Measurements from ENCODE around the gene PRKD2.
A peak's percentile ranks its signal among the peaks of the same experiment; 100 is the strongest.

The PRKD2 gene

DNA sequence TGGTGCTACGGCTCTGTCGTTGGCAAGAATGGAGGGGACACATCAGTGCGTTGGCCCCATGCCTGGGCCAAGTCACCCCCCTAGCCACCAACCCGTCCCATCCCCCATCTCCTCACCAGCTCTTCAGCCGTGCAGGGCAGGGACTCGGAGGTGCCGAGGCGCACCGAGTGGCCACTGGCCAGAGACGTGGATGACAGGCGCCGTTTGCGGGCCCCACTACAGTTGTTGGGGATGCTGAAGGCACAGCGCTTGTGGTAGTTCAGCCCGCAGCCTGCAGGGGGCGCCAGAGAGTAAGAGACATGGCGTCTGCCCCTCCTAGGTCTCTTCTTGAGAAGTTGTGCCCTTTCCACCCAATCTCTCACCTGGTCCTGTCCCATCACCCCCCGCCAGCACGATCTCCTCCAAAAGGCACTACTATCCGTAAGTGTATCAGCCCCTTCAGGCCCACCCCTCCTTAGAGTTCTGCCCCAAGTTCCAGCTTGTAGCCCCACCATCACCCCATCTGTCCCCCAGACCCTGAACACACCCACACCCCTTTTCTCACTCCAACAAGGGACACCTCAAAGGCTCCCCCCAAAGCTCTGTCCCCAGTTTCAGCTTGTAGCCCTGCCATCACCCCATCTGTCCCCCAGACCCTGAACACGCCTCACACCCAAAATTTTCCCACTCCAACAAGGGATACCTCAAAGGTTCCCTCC is 12.4 kb downstream of the PRKD2 start:
- no peak for DNase-seq (ENCODE audit: low read depth)

DNA sequence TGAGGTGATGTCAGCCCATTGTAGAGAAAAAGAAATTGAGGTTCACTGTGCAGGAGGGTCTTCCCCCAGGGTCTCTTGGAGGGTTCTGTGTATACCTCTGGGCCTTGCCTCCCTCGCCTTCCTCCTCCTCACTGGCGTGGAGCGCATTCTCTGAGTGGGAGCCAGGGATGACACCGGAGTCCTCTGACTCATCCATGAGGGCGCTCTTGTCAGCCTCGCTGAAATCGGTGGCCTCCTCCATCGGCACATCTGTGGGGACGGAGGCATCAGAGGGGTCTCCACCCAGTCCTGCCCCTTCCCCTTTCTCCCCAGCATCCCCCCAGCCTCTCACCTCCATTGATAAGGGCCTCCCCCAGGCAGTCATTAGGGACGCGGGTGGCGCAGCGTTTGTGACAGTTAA is 16.2 kb downstream of the PRKD2 start:
- DNase-seq (ENCODE audit: low read depth), result no peak

DNA sequence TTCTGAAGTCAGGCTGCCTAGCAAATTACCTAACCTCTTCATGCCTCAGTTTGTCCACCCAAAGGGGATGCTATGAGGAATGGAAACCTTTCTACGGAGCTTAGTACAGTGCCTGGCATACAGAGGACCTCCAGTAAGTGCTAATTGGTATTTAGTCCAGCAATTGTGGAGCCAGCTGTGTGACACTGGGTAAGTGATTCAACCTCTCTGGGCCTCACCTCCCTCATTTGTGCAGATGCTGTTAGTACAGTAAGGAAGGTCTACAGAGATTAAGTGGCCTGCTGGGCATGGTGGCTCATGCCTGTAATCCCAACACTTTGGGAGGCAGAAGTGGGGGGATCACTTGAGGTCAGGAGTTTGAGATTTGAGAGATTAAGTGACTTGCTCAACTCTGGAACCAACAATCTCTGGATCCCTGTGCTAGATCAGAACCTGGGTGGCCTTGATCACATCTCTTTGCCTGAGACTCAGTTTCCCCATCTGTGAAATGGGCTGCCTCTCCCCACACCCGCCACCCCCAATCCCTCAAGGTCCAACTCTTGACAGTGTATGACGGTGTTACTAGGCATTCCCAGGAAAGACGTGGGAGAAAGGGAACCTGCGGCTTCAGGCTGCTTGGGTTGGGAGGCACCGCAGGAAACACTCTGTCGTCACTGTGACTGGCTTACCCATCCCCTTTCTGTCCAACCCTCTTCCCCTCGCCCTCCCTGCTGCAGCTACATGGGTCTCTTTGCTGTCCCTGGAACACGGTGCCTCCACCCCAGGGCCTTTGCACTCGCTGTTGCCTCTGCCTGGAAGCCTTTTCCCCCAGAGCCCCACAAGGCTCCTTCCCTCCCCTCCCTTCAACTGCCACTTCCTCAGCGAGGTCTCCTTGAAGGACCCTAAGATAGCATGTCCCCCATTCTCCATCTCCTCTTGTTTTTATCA is 18.3 kb downstream of the PRKD2 start:
- no peak for DNase-seq (ENCODE audit: low read depth)

DNA sequence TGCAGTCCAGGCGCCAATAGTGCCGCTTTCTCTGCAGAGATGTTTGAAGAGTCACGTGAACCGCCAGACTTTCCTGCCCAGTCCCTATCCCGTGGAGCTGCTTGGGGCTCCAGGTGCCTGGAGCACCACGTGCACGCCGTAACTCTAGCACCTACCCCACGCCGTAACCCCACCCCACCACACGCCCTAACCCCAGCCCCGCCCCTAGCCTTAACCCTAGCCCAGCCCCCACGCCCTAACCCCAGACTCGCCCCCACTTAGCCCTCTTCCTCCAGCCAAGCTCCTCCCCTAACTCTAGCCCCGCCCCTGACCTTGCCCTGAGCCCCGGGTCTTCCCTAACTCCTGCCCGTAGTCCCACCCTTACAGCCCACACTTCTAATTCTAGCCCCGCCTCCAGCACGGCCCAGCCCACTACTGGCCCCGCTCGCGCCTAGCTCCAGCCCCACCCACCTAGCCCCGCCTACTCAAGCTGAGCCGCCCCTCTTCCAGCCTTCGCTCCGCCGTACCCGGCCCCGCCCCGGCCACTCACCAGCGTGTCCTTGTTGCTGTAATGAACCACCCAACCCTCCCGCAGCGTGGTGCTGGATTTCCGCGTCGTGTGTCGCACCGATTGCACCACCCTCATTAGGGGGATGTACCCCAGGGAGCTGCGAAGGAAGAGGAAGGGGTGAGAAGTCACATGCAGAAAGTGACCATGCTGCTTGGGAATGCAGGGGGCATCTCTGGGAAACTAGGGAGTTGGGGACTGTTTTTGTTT is 19.5 kb downstream of the PRKD2 start:
- peak; percentile 82 for DNase-seq (ENCODE audit: low read depth)

DNA sequence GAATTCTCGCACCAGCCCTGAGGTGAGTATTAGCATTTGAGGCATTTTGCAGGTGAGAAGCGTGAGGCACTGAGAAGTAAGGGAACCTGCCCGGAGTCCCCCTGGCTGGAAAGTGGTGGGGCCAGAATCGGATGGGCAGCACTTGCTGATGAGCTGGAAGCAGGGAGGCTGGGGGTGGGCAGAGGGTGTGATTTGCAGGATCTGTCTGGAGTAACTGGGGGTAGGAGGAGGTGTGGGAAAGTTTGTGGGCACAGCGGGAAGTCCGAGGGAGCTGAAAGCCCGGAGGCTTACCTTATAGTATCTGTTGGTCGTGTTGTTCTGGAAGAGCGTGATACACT is 20.1 kb downstream of the PRKD2 start:
- DNase-seq (ENCODE audit: low read depth), result no peak

DNA sequence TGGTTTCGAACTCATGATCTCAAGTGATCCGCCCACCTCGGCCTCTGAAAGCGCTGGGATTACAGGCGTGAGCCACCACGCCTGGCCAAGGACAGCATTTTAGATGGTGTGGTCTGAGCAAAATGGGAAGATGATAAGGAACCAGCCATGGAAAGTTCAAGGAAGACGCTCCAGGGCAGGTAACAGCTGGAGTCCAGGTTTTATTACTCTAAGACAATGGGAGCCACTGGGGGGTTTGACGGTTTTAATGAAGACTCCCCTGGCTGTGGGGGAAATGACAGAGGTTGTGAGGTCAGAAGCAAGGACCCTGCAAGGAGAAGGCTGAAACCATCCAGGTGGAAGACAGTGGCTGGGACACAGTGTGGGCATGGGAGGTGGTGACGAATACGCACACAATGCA is 20.9 kb downstream of the PRKD2 start:
- no peak for DNase-seq (ENCODE audit: low read depth)

DNA sequence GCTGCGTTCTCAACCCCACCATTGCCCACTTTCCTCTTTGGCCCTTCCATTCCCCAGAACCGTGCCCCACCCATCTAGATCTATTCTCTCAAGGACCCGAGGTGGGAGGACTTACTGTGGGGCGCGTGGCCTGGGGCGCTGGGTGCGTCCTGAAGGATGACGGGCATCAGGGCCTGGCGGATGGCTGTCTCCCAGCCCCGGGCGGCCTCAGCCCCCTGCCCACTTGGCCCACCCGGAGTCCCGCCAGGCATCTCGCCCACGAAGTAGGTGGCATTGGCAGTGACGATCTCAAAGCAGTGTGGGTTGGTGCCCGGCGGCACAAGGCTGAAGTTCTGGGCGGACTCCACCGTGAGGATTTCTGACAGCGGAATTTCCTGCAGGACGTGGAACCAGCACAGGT is 23.2 kb downstream of the PRKD2 start:
- no peak for DNase-seq (ENCODE audit: low read depth)

DNA sequence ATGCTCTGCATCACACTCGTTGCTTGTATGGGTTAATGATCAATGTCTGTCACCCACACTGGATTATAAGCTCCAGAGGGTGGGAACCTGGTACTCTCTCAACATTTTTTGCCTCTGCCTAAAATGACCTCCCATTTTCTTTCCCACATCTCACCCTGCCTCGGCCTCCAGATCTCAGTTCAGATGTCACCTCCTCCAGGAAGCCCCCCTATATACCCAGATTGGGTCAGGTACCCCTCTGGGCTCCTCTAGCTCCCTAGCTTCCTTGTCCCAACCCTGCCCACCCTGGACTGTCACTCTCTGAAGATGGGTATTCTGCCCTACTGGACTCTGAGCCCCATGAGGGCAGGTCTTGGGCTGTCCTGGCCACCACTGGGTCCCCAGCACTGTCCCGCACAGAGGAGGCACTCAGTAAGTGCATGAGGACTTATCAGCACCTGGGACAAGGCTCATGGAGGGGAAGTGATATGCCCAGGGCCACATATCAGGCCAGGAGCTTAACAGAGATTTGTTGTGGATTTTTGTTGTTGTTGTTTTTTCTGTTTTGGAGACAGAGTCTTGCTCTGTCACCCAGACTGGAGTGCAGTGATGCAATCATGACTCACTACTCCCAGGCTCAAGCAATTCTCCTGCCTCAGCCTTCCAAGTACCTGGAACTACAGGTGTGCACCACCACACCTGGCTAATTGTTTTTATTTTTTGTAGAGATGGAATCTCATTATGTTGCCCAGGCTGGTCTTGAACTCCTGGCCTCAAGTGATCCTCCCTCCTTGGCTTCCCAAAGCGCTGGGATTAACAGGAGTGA is 23.8 kb downstream of the PRKD2 start:
- DNase-seq (ENCODE audit: low read depth), result no peak

DNA sequence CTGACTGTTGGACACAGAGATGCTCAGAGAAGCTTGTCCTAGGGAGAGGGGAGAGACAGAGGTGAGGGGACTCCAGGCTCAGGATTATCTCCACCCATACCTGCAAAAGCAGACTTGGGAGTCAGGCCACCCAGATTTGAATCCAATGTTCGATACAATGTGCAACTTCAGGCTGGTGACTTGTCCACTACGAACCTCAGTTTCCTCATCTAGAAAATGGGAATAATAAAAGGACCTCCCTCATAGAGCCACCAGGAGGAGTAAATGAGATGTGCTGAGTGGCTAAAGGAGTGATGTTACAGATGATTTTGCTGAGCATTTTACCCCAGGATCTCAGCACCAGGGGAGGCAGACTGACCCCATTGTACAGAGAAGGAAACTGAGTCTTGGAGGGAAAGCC is 25.0 kb downstream of the PRKD2 start:
- DNase-seq (ENCODE audit: low read depth), result no peak

DNA sequence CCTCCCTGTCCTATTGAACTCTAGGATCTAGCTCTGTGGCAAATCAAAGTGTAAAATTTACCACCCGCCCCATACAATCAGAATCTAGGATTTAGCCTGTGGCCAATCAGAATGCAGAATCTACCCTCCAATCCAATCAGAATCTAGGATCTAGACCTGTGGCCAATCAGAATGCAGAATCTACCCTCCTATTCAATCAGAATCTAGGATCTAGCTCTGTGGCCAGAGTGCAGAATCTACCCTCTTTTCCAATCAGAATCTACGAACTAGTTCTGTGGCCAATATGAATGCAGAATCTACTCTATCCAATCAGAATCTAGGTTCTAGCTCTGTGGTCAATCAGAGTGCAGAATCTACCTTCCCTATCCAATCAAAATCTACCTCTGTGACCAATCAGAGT is 25.8 kb downstream of the PRKD2 start:
- DNase-seq (ENCODE audit: low read depth), result no peak

DNA sequence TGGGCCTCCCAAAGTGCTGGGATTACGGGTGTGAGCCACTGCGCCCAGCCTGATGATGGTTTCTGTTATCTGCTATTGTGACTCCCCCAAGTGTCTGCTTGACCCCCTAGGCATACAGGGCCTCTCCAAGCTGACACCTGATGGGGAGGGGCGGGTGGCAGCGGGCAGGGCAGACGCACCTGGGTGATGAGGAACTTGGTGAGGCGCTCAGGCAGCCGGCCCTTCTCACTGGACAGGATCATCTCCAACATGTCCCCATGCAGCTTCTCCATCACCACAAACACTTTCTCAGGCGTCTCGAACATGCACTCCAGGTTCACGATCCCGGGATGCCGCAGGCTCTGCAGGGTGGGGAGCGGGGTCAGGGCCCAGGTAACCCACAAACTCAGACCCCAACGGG is 27.6 kb downstream of the PRKD2 start:
- no peak for DNase-seq (ENCODE audit: low read depth)

DNA sequence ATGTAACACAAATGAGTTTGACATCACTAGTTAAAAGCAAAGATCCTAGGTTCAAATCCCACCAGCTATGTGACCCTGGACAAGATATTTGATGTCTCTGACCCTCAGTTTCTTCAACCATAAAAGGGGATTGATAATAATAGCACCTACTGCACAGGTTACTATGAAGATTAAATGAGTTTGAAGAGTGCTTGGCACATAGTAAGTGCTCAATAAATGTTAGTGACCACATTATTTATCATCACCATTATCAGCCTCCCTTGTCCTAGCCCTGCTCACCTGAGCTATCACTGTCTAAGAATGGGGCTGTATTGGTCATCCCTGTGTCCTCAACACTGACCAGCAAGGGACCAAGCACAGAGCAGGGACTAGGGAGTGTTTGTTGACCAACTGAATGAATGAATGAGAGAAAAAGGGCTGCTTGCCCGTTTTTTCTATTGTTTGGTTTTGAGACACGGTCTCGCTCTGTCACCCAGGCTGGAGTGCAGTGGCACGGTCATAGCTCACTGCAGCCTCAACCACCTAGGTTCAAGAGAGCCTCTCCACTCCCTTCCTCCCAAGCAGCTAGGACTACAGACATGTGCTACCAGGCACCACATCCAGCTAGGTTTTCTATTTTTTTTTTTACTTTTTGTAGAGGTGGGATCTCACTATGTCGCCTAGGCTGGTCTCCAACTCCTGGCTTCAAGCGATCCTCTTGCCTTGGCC is 29.3 kb downstream of the PRKD2 start:
- DNase-seq (ENCODE audit: low read depth), result no peak

DNA sequence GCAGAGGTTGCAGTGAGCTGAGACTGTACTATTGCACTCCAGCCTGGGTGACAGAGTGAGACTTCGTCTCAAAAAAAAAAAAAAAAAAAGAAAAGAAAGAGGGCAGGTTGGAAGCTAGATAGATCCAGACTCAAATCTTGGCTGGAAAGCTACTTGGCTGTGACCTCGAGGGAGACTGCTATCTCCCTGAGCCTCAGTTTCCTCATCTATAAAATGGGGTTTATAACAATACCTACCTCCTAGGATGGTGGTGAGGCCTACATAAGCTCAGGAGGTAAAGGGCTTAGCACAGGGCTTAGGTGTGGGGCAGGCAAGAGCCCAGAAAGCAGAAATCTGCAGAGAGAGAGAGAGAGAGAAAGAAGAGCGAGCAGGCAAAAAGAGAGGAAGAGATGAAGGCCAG is 31.7 kb downstream of the PRKD2 start:
- no peak for DNase-seq (ENCODE audit: low read depth)

DNA sequence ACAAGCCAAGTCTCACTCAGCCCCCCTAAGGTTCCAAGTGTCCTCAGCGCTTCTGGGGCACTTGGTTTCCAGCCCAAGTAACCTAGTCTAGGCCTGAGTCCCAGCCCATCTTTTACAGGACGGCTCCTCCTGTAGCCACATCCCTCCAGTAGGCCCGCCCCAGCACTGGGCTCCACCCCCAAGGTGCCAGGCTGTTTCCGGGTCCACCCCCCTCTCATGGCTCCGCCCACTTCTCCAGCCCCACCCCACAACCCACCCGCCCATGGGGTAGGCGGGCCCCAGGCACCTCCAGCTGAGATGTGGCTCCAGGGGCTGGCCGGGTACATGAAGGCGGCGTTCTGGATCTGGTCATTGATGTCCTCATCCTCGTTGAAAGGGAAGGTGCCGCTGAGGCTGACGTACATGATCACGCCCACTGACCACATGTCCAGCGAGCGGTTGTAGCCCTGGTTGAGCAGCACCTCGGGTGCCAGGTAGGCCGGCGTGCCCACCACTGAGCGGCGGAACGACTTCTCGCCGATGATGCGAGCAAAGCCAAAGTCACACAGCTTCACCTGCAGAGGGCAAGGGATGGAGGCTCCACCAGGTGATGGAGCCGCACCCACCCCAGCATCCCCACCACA is 38.7 kb downstream of the PRKD2 start:
- no peak for DNase-seq (ENCODE audit: low read depth)

DNA sequence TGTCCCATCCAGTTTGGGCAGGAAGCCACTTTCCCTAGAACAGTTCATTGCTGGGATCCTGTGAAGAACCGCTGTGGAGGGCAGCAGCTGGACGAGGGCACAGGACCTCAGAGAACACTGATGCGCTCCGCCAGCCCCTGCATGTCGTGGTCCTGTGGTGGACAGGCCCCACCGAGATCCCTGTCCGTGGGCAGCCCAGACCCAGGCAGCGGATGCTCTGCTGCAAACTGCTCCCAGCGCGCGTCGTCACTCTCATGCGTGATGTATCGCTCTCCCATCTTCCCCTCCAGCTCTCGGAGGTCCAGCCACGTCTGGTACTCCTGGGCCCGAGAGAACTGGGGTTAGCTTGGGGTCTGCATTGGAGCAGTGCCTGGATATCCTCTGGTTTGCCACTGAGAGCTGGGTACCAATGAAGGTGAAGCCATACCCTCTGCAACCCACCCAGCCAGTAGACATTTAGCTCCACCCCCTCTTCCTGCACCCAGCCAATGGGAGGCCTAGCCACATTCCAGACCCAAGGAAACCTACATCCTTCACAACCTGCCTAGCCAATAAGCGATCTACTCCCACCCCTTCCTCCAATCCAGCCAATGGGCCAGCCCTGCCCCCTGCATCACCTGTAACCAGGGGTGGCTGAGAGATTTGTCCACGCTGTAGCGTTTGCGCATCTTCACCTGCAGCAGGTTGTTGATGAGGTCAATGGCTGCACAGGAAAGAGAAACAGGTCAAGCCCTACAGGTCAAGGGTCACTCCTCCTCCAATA is 42.3 kb downstream of the PRKD2 start:
- no peak for DNase-seq (ENCODE audit: low read depth)

DNA sequence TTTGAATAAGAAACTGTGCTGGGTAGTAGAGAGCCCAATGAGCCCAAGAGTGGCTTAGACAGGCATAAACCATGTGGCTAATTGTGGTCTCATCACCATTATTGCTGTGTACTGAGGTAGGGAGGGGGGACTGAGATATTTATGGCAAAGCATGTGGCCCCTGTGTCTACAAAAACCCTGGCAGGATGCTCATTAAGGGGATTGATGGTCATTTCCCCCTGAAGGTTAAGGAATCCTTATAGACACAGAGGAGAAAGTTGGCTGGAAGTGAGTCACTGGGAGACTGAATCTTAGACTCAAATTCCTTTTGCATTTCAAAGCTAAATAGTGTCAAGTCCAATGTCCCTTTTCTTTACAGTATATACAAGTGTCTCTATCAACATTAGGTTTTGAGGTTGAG is 46.1 kb downstream of the PRKD2 start:
- no peak for DNase-seq (ENCODE audit: low read depth)

DNA sequence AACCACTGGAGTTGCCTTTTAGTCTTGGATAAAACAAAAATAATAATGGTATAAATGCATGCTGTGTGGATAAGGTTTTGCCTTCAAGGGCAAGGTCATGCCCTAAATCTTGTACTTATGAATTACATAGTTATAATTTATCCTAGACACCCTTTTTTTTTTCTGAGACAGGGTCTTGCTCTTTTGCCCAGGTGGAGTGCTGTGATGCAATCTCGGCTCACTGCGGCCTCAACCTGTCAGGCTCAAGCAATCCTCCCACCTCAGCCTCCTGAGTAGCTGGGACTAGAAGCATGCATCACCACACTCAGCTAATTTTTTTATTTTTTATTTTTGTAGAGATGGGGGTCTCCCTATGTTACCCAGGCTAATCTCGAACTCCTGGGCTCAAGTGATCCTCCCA is 48.3 kb downstream of the PRKD2 start:
- DNase-seq (ENCODE audit: low read depth), result no peak

DNA sequence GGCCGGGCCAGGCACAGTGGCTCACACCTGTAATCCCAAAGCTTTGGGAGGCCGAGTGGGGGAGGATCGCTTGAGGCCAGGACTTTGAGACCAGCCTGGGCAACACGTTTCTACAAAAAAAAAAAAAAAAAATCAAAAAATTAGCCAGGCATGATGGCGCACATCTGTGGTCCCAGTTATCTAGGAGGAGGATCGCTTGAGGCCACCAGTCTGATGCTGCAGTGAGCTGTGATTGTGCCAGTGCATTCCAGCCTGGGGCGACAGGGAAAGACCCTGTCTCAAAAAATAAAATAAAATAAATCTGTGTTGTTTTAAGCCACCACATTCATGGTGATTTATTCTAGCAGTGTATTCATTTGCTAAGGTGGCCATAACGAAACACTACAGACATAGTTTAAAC is 51.8 kb downstream of the PRKD2 start:
- DNase-seq (ENCODE audit: low read depth), result no peak

DNA sequence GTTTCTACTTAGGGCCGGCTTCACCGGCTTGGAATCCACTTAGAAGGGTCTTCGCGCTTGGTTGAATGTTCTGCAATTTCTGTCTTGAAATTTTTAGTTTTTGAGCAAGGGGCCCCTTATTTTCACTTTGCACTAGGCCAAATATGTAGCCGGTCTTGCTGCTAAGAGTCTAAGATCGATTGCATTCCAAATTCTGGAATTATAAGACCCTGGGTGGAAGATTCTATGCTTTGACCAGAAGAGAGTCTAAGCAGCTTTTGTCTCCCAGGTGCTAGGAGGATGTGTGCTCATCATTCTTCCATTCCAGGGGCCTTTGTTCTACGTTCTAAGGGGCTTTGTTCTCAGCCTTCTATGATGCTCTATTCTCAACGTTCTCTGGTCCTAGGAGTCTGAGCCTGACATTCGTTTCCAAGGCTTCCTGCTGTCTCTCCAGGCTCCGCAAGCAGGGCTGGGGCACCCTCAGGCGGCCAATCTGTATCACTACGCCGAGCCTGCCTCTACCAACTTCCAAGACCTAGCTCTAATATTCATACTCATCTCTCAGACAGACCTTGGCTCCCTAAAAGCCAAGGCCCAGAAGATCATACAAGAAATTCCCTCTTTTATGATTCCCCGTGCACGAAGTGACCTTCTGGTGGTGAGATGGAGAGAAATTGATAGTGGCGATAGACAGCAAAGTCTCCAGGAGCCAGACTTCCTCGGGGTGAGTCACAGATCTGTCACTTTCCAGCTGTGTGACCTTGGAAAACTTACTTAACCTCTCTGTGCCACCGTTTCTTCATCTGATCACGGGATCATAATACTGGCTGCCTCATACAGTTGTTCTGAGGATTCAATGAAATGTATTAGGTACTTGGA is 55.0 kb downstream of the PRKD2 start:
- peak; percentile 86 for DNase-seq (ENCODE audit: low read depth)

All from fibroblast of gingiva (primary cell).